ACHN (cell line): ENCODE results near the gene TMF1.

Experiments
- DNase-seq: peaks from one replicate; pipeline ENCODE4 v3.0.0-alpha.2; 2015
- in situ Hi-C: cut with HindIII; loops from 2 replicates; pipeline ENCODE4 v1.10.0; 2017; ENCODE audit warnings: low sequenced_read_pairs, low pct_ligation_motif_present, low pct_unique_long_range_greater_than_20kb

TMF1 gene

DNA sequence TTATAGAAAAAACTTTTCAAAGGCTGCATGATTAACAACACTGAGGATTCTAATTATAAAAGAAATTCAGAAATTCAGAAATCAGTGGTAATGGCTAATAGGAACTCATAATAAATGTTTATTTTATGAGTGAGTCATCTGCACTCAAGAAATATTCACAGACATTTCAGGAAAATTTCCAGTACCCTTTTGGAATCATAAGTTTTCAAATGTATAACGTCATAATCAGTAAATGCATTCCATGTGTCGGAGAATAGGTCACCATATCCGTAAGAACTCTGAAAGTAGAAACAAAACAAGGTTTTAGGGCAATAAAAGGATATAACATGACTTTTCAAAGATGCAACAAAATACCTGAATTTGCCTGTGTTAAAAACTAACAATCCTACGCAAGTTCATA, 63.4 kb downstream of the TMF1 start:
- no peak for DNase-seq
- in situ Hi-C loops: no loop called here

DNA sequence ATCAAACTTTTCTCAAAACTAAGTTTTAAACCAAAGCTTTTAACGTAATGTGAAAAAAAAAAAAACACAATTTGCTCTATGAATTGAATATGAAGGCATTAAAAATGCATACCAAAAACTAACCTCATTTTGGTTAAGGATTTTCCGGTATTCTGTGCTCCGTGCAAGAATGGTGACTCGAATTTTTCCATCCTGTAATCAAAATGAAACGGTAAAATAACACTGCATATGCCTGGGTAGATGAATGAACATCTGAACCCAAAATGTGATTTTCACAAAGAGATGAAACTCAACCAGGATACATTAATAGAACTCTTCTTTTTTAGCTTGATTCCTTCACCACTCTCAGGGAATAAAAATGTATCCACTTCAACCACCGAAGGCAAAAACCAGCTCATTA, 64.8 kb downstream of the TMF1 start:
- DNase-seq: no peak
- in situ Hi-C loops: no loop called here

DNA sequence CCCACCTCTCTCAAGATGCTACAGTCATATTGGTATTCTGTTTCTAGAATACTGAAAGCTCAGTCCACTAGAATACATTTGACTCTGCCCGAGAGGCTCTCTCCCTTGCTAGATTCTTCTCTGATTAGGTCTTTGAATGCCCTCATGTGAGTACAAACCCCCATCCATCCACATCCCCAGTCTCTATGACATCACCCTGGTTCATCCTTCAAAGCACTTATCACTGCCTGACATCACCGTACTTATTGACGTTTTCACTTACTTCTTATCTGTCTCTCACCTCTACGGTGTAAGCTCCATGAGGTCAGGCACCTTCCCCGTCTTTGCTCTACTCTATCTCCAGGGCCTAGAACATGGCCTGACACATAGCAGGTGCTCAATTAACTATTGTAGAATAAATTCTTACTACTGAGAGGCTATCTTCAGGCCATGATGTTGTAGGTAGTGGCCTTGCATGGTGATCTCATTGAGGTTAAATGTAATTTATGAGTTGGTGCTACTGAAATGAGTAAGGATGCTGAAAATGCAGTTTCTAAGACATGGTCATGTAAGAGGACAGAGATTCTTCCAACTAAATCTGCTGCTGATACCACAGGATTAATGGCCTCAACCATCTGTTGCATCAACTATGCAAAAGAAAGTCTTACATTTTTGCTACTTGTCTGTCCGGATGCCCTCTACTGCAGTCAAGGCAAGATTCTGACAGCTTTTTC, 65.5 kb downstream of the TMF1 start:
- in situ Hi-C loops: no loop called here
- no peak for DNase-seq

DNA sequence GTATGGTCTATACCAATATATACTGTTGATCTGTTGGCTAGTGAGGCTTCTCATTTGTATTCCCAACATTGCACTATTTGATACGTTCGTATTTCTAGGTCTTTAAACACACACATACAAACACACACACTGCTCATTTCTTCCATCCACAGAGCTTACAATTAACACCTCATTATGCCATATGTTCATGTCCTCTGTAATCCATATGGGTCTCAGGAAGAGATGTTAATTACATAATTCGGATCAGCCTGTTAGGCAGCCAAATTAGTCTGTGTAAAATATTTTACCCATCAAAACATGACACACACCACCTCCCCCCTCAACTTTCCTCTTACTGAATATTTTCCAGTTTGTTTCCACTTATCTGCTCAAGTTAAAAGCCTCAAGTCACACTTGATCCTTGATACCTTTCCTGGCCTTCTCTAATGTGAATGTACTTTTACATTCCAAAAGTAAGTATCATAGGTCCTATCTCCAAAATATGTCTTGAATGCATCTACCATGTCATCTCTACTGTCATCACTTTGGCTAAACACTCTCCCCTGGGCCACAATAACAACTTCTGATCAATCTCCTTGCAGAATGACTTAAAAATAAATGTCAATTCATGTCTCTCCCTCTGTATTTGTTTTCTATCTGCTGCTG, 66.9 kb downstream of the TMF1 start:
- in situ Hi-C loops: no loop called here
- DNase-seq: no peak

DNA sequence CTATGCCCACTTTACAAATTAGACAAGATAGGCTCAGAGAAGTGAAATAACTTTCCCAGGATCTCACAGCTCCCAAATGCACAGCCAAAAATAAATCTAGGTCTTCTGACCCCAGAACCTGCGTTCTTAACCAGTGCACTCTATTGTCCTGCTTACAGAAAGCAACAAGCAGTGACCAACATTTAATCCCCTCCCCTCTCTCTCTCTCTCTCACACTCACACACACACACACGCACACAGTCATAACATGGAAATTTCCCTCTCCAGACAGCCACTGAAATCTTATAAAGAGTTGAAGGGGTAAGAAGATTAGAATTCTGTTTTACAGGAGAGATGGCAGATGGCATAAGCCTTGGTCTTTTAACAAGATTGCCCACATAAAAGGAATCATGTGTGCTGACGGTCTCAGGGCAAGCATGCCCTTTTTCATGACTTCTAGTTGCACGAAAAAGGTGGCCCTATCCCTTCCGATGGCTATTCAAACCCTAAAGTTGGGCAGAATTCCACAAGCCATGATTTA, 68.1 kb downstream of the TMF1 start:
- in situ Hi-C loops: no loop called here
- no peak for DNase-seq

DNA sequence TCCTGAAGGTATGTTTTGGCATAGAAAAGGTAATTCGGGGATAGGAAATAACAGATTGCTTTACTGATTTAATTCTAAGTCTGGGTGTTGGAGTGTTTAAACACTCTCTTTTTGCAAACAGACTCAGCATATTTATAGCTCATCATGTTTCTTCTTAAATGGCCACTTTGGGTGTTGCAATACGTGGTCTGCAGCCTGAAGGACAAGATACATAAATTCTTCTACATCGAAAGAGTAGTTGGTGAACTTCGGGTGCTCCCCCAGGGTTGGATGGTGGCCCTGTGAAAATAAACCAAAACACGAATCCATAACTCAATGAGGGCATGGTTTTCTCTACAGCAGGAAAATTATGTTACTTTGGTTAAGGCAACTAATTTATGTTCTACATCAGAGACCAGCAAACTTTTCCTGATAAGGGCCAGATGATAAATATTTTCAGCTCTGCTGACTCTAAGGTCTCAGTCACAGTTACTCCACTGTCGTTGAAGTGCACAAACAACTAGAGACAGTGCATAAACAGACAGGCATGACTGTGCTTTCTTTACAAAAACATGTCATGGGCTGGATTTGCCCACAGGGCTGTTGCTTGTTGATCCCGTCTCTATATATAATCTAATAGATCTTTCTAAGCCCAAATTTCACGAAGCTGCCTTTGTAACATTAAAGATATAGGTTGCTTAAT, 74.5 kb downstream of the TMF1 start:
- in situ Hi-C loops: no loop called here
- no peak for DNase-seq

DNA sequence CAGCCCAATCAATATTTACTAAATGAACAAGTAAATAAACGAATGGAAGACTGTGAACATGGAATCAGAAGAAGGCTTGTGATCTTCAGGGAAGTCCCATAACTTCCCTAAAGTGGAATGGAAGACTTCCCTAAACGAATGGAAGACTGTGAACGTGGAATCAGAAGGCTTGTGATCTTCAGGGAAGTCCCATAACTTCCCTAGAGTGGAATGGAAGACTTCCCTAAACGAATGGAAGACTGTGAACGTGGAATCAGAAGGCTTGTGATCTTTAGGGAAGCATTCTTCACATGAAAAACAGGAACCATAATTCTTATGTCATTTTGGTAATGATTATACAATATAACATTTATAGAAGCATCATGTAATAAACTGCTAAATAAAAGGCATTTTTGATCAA, 77.4 kb downstream of the TMF1 start:
- in situ Hi-C loops: no loop called here
- DNase-seq: no peak

DNA sequence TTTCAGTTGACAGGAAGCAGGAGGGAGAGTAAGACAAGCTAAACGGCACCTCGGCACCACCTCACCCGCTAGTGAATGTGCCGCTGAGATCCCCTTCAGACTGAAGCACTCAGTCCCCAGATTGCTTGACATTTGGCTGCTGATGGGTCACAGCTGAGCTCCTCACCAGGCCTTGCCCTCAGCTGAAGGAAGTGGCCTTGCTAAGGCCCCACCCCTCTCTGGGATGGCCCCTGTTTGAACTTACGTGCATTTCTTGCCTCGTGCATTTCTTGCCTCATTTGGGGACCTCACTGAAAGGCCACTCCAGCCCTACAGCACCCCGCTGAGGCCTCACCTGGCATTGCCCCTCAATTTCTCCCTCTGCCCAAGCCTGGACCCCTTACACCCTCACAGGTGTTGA, 78.5 kb downstream of the TMF1 start:
- DNase-seq: no peak
- in situ Hi-C loops: no loop called here

DNA sequence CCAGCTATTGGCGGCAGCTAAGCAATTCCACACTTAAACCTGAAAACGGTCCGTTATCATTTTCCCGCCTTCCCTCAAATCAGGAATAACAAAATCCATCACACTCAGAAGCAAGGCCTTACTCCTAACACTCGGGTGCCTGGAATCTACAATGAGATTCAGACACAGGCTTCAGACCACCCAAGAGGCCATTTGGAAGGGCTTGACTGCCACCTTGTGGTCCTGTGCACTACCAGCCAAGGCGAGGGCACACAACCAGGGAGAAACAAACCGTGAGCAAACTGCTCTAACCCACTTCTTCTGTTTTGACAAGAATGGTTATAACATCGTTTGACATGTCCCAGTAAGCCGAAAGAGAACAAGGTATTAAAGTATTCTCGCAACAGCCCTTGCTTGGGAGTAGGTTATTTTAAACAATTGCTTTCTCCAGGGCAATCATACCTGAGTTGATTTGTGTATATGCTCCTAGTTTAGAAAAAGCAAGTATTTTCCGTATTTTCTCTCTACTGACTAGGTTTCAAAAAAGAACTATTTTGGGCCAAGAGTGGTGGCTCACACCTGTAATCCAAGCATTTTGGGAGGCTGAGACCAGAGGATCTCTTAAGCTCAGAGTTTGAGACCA, 79.7 kb downstream of the TMF1 start:
- peak; percentile 55 for DNase-seq
- in situ Hi-C loops: no loop called here
